OCI-M1 (cell line): ENCODE measurements around the gene L3MBTL1.

Experiments
- DNase-seq: peaks from one replicate; lab custom pipeline; 2025; lab: John Stamatoyannopoulos, UW

The L3MBTL1 gene

GRCh38 chr20:43590036-43590391 is 82.5 kb downstream of the L3MBTL1 start:
- peak; percentile 67 for DNase-seq

GRCh38 chr20:43590392-43591303 is 83.2 kb downstream of the L3MBTL1 start, which contains the start of gene IFT52:
IFT52 (plus strand) TSS chr20:43590937; CDS start chr20:43594699, 3,762 bp downstream.
- peak; percentile 97 for DNase-seq
